Sigmoid colon (tissue), 3 donors: ENCODE data around the gene ZDHHC6.

Source experiments
- POLR2A ChIP-seq, 2 donors: fragments of 450-650 bp; IDR thresholded peaks; one replicate each; pipeline ENCODE4 v1.6.1; 2016; ENCODE audit warnings: antibody characterized with exemption in 2 of 2, mild to moderate bottlenecking in 2 of 2, moderate library complexity in 2 of 2
- TF ChIP-seq, protein P1 (sequence below), 4 experiments: fragments of 450-650 bp in 3 of 4; fragments of 200-600 bp in 1 of 4; IDR thresholded peaks; one replicate each; pipeline ENCODE4 v1.5.1; 2016 to 2019; ENCODE audit warnings: antibody characterized with exemption in 4 of 4, mild to moderate bottlenecking in 3 of 4, moderate library complexity in 2 of 4

GRCh38 chr10:112456533-112456932 is 9.8 kb upstream of the ZDHHC6 start:
- TF ChIP-seq POLR2A (IDR thresholded peaks at IDR 0.05), result no peak
- TF ChIP-seq, protein P1, sequence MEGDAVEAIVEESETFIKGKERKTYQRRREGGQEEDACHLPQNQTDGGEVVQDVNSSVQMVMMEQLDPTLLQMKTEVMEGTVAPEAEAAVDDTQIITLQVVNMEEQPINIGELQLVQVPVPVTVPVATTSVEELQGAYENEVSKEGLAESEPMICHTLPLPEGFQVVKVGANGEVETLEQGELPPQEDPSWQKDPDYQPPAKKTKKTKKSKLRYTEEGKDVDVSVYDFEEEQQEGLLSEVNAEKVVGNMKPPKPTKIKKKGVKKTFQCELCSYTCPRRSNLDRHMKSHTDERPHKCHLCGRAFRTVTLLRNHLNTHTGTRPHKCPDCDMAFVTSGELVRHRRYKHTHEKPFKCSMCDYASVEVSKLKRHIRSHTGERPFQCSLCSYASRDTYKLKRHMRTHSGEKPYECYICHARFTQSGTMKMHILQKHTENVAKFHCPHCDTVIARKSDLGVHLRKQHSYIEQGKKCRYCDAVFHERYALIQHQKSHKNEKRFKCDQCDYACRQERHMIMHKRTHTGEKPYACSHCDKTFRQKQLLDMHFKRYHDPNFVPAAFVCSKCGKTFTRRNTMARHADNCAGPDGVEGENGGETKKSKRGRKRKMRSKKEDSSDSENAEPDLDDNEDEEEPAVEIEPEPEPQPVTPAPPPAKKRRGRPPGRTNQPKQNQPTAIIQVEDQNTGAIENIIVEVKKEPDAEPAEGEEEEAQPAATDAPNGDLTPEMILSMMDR (IDR thresholded peaks at IDR 0.05), result no peak
